HepG2 (cell line): ENCODE results near the gene PCBP4. TPM values are rescaled to one million over a fixed set of nuclear protein-coding genes. Genes with fewer than 3 reads are reported as not detected.
A peak's percentile ranks its signal among the peaks of the same experiment; 100 is the strongest.

Experiments
- AHR ChIP-seq: IDR thresholded peaks from 2 replicates; pipeline ENCODE4 v1.6.1; 2018; ENCODE audit warnings: missing genetic modification reagents, missing compliant biosample characterization
- ATF4 ChIP-seq, 2 experiments: fragments of 450-650 bp in 1 of 2; sonication (generic) in 1 of 2; formaldehyde crosslinking; IDR thresholded peaks; 2 replicates each; pipeline versions ENCODE4 v1.5.0 to v1.8.0; 2020 to 2022; ENCODE audit warnings: mild to moderate bottlenecking in 1 of 2, missing genetic modification reagents in 1 of 2
- CEBPZ ChIP-seq: IDR thresholded peaks from 2 replicates; pipeline ENCODE4 v1.6.1; 2012; ENCODE audit warnings: low read length, improper control_type of control experiment
- EHMT2 ChIP-seq: fragments of 200-600 bp; sonication (generic); IDR thresholded peaks from 2 replicates; pipeline ENCODE4 v1.7.0; 2017; ENCODE audit warnings: antibody characterized with exemption, low read depth, low read length, borderline replicate concordance
- PBX2 ChIP-seq: IDR thresholded peaks from 2 replicates; pipeline ENCODE4 v1.6.1; 2016; ENCODE audit warnings: control low read depth
- PHB2 ChIP-seq: fragments of 450-650 bp; IDR thresholded peaks from 2 replicates; pipeline ENCODE4 v1.6.1; 2018; ENCODE audit not compliant: partially characterized antibody
- SNRNP70 ChIP-seq: fragments of 200-400 bp; formaldehyde crosslinking; IDR thresholded peaks from 2 replicates; pipeline ENCODE4 v1.6.1; 2017; ENCODE audit warnings: mild to moderate bottlenecking, low read depth, low read length, moderate library complexity
- TFDP2 ChIP-seq: sonication (generic); formaldehyde crosslinking; IDR thresholded peaks from 2 replicates; pipeline ENCODE4 v1.4.0; 2020; ENCODE audit warnings: missing genetic modification reagents
- TFE3 ChIP-seq: IDR thresholded peaks from 2 replicates; pipeline ENCODE4 v1.6.1; 2016
- ZBTB25 ChIP-seq: IDR thresholded peaks from 2 replicates; pipeline ENCODE4 v1.6.1; 2018; ENCODE audit warnings: missing genetic modification reagents
- ZBTB26 ChIP-seq: IDR thresholded peaks from 2 replicates; pipeline ENCODE4 v1.6.1; 2016; ENCODE audit warnings: missing compliant biosample characterization, missing genetic modification reagents, borderline replicate concordance
- ZKSCAN1 ChIP-seq: fragments of 150-350 bp; IDR thresholded peaks from 2 replicates; pipeline ENCODE4 v1.6.1; 2014; ENCODE audit warnings: low read length
- ZMYM4 ChIP-seq: sonication (generic); formaldehyde crosslinking; IDR thresholded peaks from 2 replicates; pipeline ENCODE4 v1.8.1; 2023; ENCODE audit warnings: mild to moderate bottlenecking, missing genetic modification reagents
- ZNF333 ChIP-seq: sonication (generic); formaldehyde crosslinking; IDR thresholded peaks from 2 replicates; pipeline ENCODE4 v1.4.0; 2020; ENCODE audit warnings: mild to moderate bottlenecking, missing genetic modification reagents, borderline replicate concordance
- ZNF33B ChIP-seq: sonication (generic); formaldehyde crosslinking; IDR thresholded peaks from 2 replicates; pipeline ENCODE4 v1.5.1; 2020; ENCODE audit warnings: mild to moderate bottlenecking, missing genetic modification reagents
- ZNF589 ChIP-seq: sonication (generic); formaldehyde crosslinking; conservative IDR thresholded peaks from 2 replicates; pipeline ENCODE4 v1.8.0; 2022; ENCODE audit warnings: mild to moderate bottlenecking, moderate library complexity, missing genetic modification reagents
- ZNF768 ChIP-seq: sonication (generic); formaldehyde crosslinking; IDR thresholded peaks from 2 replicates; pipeline ENCODE4 v1.4.0; 2020; ENCODE audit warnings: missing genetic modification reagents
- ZZZ3 ChIP-seq: sonication (generic); formaldehyde crosslinking; IDR thresholded peaks from 2 replicates; pipeline ENCODE4 v1.4.0; 2020; ENCODE audit warnings: missing genetic modification reagents, mild to moderate bottlenecking, borderline replicate concordance
- polyA plus RNA-seq, 8 experiments: library from polyadenylated mRNA; depleted of rRNA in 3 of 8; stranded (reverse) in 7 of 8; unstranded in 1 of 8; fragments of >200 nt; fragmentation: Illumina TruSeq in 4 of 8; extraction: Trizol in 4 of 8; gene quantifications; 2 replicates each; pipeline versions ENCODE4 v1.2.1 to v1.2.3, GENCODE V29; 2011 to 2016; ENCODE audit warnings: low read depth in 4 of 8, missing spikeins in 1 of 8, mixed read lengths in 1 of 8; ENCODE audit not compliant: insufficient read depth in 1 of 8
- total RNA-seq, 5 experiments: library from RNA; depleted of rRNA; stranded (reverse); fragments of >200 nt; fragmentation: Illumina TruSeq; extraction: Trizol; gene quantifications; 2 replicates each; pipeline ENCODE4 v1.2.3, GENCODE V29; 2016; ENCODE audit warnings: low read depth in 1 of 5

PCBP4 gene
- total and polyA plus RNA-seq, 2 of the 13 experiments (the other 11 are each of a cell fraction or from before 2014, with no cell fraction given) = 36.8 to 51.3 TPM

GRCh38 chr3:51941798-51942602 lies 25.3 kb downstream of the PCBP4 start, which contains the start of the genes PARP3 and RRP9 (continued):
- TF ChIP-seq ZNF589 (CRISPR knock-in tag) (no peak), TFDP2 (CRISPR knock-in tag) (peak; percentile 66), ZBTB25 (peak; percentile 72), ZKSCAN1 (no peak), ZMYM4 (peak; percentile 83; the same call in 1 of the 2 replicates), ZNF333 (peak; percentile 57; the same call in 1 of the 2 replicates), PHB2 (no peak), PBX2 (CRISPR knock-in tag) (no peak), CEBPZ (no peak), EHMT2 (no peak), SNRNP70 (no peak), TFE3 (CRISPR knock-in tag) (peak; percentile 80), ZNF33B (CRISPR knock-in tag) (no peak), ATF4 (CRISPR knock-in tag; IDR thresholded peaks at IDR 0.05) (no peak), ZZZ3 (peak; percentile 86), AHR (peak; percentile 75; the same call in 1 of the 2 replicates), ZBTB26 (CRISPR knock-in tag) (peak; percentile 83), ZNF768 (peak; percentile 77; the same call in 1 of the 2 replicates)
